GM12801 (cell line): ENCODE data around the gene FBXO30.

Experiments used
- TF ChIP-seq, protein P1 (sequence below): IDR thresholded peaks from one replicate; pipeline ENCODE4 v1.5.1; 2011; ENCODE audit warnings: control low read depth; ENCODE audit not compliant: insufficient read length; ENCODE audit errors: extremely low read depth

FBXO30 gene

DNA sequence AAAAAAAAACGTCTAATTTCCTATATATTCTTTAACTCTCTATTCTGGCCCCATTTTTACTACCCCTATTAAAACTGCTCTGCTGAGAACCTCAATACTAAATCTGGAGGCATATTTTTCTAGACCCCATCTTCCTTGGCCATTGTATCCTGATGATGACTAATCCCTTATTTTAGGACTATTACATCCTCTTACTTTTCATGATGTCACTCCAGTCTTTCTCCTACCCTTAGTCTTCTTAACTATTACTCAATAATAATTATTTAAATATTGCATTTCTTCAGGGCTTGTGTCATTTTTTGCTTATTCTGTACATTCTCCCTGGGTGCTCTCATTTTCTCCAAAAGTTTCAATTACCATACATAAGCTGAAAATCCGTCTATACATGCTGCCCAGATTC, 6.4 kb downstream of the FBXO30 start:
- TF ChIP-seq, protein P1, sequence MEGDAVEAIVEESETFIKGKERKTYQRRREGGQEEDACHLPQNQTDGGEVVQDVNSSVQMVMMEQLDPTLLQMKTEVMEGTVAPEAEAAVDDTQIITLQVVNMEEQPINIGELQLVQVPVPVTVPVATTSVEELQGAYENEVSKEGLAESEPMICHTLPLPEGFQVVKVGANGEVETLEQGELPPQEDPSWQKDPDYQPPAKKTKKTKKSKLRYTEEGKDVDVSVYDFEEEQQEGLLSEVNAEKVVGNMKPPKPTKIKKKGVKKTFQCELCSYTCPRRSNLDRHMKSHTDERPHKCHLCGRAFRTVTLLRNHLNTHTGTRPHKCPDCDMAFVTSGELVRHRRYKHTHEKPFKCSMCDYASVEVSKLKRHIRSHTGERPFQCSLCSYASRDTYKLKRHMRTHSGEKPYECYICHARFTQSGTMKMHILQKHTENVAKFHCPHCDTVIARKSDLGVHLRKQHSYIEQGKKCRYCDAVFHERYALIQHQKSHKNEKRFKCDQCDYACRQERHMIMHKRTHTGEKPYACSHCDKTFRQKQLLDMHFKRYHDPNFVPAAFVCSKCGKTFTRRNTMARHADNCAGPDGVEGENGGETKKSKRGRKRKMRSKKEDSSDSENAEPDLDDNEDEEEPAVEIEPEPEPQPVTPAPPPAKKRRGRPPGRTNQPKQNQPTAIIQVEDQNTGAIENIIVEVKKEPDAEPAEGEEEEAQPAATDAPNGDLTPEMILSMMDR: no peak

DNA sequence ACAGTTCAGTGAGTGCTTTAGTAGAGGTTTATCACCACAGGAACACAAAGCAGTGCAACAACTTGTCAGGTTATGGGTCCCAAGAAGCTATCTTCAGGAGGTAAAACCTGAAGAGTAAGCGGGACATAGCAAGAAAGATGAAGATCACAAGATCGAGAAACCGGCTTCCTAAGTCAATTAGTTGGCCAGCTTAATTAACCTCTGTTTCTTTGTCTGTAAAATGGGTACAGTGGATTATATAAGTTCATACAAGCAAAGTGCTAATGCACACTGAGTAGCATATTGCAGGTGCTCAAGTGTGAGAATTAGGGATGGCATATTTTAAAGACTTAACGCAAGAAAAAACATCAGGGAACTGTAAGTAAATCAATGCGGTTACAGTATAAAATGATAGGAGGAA, 12.5 kb downstream of the FBXO30 start:
- TF ChIP-seq, protein P1: no peak

DNA sequence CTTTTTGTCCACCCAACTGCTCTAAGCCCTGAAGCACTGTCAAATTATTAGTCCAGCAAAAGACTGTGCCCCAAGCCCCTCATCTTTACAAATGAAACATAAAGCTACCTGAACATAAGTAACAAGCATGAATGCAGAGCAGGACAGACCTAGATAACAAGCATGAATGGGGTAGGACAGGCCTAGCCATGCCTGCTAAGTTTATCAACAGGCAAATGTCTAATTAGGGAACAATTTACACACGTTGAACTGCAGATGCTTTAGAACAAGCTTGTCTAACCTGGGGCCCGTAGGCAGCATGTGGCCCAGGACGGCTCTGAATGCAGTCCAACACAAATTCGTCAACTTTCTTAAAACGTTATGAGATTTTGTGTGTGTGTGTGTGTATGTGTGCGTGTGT, 13.6 kb downstream of the FBXO30 start:
- TF ChIP-seq, protein P1: no peak

DNA sequence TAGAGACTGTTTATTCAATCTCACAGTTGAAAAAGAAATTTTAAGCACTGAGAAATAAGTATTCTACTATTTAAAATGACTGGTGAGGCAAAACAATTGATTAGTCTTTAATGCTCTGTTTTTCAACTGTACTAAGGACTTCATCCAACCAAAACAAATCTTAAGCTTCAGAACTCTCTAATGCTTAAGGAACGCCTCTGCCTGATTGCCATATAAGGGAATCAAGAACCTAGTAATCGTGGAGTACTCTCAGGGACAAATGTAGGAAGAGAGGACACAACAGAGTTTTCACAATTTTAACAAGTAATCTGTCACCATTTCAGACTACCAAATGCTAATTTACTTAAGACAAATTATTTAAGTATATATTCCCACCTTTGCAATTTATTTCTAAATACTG, 16.1 kb downstream of the FBXO30 start:
- TF ChIP-seq, protein P1: no peak

DNA sequence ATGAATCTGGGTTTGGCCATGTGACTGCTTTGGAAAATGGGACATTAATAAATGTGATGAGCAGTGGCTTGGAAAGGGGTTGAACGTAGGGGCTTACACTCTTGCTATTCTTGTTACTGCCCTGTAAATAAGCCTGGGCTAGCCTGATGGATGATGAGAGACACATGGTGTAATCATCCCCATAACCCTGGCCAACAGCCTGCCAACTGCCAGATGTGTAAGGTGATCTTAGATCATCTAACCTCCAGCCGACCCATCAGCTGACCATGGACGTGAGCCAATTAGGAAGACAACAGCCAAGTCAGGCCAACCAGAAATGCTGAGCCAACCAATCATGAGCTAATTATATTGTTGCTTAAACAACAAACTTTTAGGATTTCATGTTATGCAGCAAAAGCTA, 25.2 kb downstream of the FBXO30 start:
- TF ChIP-seq, protein P1: no peak

DNA sequence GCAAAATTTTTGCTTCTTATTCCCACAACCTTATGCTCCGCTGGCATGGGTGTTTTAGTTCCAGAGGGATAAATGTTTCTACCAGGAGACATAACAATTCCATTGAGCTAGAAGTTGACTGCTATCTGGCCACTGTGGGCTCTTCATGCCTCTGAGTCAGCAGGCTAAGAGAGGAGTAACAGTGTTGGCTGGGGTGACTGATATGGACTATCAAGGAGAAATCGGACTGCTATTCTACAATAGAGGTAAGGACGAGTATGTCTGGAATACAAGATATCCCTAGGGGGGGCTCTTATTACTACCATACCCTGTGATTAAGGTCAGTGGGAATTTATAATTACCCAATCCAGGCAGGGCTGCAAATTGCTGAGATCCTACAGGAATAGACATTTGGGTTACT, 26.9 kb downstream of the FBXO30 start:
- TF ChIP-seq, protein P1: no peak

DNA sequence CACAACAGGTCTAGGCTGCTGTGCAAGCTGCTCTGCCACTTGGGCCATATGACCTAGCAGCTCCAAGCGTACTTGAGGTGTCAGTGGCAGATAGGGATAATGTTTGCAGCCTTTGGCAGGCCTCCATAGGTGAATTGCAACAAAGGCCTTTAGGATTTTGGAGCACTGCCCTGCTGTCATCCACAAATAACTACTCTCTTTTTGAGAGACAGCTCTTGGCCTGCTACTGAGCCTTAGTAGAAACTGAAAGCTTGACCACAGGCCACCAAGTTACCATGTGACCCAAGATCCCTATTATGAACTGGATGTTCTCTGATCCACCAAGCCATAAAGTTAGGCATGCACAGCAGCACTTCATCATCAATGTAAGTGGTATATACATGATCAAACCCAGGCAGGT, 29.9 kb downstream of the FBXO30 start:
- TF ChIP-seq, protein P1: no peak

DNA sequence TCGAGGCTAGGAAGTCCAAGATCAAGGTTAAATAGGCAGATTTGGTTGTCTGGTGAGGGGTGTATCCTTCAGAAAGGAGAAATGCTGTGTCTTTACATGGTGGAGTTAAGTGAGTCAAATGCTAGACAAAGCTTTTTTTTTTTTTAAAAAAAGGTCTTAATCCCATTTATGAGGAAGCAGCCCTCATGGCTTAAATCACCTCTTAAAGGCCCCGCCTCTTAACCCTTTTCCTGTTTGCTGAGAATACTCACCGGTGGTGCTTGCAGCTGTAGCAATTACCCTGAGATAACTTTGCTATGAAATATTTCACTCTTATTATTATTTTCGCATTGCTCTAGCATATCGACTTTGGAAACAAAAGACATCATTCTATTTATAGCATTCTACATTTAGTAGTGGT, 30.8 kb downstream of the FBXO30 start:
- TF ChIP-seq, protein P1: no peak
